HG03139 (cell line): ENCODE measurements around the gene MAGI1.

Experiments
- ATAC-seq: cut with Tn5 transposase; IDR thresholded peaks from one replicate; pipeline ENCODE4 v1.9.1; 2021; ENCODE audit not compliant: unreplicated experiment

Gene MAGI1

DNA sequence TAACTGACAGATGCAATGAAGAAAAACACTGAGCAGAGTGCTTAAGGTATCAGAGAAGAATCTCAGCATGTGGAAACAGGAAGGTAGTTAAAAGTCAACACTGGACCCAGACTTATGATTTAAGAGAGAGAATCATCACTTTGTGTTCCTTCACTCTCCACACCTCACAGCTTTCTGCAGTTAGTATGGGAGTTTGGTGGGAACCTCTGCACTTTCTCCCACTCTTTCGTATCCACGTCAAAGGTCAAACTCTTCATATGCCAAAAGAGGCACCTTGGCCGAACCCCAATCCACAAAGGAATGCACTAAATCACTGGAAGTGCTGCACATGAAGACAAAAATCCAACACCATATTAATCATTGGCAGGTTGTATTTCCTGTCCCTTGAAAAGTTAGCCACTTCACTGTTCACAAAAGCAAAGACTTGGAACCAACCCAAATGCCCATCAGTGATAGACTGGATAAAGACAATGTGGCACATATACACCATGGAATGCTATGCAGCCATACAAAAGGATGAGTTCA, 361.2 kb downstream of the MAGI1 start:
- no peak for ATAC-seq

GRCh38 chr3:65676580-65676979, 362.1 kb downstream of the MAGI1 start:
- no peak for ATAC-seq

GRCh38 chr3:65675011-65675410, 363.7 kb downstream of the MAGI1 start:
- ATAC-seq = no peak

- no peak for ATAC-seq
Measured at GRCh38 chr3:65674226-65674625, 364.5 kb downstream of the MAGI1 start.

DNA sequence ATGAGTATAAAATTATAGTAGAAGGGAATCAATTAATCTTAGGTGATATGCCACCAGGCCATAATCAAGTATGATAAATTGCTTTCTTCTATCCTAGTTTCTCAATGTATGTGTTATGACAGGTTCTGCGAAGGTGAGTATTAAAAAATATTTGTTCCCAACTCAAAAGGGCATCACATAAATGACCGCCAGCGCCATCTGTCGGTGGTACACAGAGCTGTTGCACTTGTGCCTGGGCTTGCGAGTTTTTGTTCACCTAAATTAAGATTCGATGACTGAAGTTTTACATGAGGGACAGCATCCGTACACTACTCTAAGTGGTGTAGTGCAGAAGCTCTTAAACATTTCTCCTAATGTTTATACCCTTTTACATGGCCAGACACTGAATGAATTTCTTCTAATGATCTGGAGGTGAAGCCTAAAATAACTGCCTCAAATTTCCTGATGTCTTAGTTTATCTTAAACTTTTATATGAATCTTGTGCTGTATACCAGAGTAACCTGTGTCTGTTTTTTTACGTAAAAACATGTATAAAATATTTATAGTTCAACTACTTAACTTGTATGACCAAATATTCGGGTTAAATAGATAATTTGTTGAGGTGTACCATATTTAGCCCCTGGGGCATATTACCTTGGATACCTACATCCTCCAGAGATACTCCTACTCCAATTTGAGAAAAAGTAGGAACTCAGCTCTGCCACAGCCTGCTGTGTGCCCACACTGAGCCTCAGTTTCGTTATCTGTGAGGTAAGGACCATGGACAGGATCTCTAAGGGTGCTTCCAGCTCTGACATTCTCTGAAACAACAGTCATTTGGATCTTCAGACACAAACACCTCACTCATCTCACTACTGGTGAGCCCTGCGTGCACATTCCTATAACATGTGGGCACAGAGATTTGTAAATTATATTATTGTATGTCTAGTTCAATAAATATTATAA, 365.6 kb downstream of the MAGI1 start:
- no peak for ATAC-seq

DNA sequence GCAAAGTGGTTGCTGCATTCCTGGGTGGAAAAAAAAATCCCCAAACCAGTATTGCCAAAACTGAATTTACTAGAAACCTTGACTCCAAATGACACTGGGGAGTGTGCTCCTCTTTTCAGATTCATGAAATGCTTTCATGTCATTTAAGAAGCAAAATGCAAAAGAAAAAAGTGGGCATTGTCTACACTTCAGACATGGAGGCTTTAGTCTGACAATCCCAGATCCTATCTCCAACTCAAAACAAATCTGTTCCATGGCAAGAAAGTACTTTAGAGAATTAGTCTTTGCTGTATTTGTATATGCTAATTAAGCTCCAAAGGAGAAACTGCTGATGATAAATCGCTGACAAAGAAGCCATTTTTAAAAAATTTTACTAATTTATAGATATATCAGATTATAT, 366.7 kb downstream of the MAGI1 start:
- ATAC-seq = no peak

DNA sequence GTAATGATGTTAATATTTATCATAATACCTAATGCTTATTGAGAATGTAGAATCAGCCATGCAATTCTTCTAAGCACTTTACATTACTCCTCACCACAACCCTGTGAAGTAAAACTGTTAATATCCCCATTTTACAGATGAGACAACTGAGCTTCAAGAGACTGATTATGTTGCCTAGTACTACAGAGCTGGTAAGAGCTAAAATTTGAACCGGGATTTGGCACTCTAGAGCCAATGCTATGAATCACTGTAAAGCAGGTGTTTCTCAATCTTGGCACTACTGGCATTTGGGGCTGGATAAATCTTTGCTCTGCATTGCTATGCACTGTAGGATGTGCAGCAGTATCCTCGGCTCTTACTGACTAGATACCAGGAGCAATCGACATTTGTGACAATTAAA, 367.7 kb downstream of the MAGI1 start:
- no peak for ATAC-seq

GRCh38 chr3:65669163-65669875, 369.4 kb downstream of the MAGI1 start:
- no peak for ATAC-seq

DNA sequence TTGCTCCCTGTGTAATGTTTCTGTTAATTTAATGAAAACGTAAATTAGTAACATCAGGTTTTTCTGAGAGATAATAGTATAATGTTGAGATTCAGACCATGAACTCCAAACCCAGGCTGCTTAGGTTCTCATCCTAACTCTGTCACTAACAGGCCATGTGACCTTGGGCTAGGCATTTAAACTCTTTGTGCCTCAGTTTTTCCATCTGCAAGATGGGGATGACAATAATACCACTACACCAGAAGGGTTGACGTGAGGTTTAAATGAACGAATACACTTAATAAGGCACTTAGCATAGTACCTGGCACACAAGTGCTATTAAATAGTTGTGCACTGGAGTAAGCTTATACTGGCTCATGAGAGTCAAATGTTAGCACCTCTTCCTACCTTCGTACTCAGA, 370.8 kb downstream of the MAGI1 start:
- no peak for ATAC-seq

GRCh38 chr3:65666448-65667091, 372.1 kb downstream of the MAGI1 start:
- no peak for ATAC-seq

DNA sequence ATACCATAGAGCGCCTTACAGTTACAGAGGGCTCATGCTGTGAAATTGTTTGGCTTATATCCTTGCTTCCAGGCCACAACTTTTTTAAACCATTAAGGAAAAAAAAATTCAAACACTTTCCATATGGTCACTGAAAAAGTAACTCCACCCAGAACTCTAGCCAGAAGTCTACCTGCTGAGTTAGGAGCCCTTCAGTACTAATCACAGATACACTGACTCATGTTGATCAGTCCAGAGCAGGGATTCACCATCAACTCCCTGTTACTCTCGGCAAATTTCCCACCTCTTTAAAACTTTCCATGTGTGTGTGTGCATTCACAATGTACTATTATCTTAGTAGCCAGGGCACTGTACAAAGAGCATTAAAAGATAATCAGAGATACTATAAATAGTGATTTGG, 372.8 kb downstream of the MAGI1 start:
- no peak for ATAC-seq

DNA sequence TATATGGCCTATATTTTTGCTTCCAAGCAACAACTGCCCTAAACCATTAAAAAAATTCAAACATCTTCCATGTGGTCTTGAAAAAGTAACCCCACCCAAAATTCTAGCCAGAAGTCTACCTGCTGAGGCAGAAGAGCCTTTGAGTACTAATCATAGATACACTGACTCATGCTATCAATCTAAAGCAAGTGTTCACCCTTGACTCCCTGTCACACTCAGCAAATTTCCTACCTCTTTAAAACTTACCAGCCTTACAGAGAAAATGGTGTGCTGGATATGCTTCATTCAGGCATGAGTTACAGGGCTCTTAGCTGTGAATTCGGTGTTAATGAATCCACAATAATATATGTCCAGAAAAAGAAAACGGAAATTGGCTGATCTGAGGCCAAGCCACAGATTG, 373.8 kb downstream of the MAGI1 start:
- ATAC-seq = no peak

GRCh38 chr3:65664446-65664845, 374.3 kb downstream of the MAGI1 start:
- ATAC-seq = no peak

- no peak for ATAC-seq
Measured at GRCh38 chr3:65662095-65662494, 376.6 kb downstream of the MAGI1 start.

- ATAC-seq = no peak
Measured at GRCh38 chr3:65660000-65660598, 378.6 kb downstream of the MAGI1 start.

DNA sequence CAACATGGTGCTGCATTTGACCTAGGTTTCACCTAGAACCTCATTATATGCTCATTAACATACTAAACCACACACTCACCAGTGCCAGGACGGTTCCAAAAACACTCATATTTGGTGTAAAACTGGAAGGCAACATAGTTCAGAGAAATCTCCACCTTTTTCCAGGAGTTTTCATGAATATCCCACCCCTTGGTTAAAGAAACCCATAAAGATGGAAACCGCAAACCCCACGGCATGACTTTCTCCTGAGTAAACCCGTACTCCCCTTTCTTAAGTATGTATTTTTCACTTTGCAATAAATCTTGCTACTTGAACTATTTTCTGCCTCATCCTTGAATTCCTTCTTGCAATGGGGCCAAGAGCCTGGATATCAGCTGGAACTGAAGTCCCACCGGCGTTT, 379.3 kb downstream of the MAGI1 start:
- no peak for ATAC-seq

GRCh38 chr3:65658401-65658800, 380.3 kb downstream of the MAGI1 start:
- ATAC-seq = no peak

DNA sequence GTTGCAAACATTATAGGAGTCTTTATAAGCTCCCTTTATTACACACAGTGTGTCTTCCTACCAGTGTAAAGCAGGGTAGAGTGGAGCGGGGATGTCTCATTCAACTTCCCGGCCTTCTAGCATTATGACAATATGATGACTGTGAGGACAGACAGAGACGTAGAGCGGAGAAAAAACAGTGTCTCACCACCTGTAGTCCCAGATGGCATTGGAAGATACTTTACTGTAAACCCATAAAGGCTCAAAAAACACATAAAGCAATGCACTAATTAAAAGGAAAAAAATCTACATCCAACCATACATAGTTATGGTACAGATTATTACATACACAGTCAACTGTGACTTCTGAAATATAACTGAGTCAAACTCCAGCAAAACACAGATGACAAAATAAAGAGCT, 383.7 kb downstream of the MAGI1 start:
- ATAC-seq = no peak

GRCh38 chr3:65653731-65654130, 385.0 kb downstream of the MAGI1 start:
- no peak for ATAC-seq

GRCh38 chr3:65650247-65650646, 388.5 kb downstream of the MAGI1 start:
- no peak for ATAC-seq

DNA sequence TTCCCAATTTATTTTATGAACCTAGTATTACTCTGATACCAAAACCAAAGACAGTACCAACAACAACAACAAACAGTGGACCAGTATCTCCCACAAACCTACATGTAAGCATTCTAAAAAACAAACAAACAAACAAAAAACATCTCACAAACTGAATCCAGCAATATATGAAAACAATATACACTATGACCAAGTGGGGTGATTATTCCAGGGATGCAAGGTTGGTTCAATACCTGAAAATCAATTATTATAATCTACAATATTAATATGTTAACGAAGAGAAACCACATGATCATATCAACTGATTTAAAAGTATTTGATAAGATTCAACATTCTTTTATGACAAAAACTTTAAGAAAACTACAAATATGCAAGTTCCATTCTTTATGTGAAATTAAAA, 391.3 kb downstream of the MAGI1 start:
- ATAC-seq = no peak
